ENCODE data around the gene MTMR10. TPM values are rescaled to one million over a fixed set of nuclear protein-coding genes. Genes with fewer than 3 reads are reported as not detected.

The MTMR10 gene
- total and polyA plus RNA-seq, 2 donors (not counting 3 experiments of a cell fraction or from before 2014, with no cell fraction given): 48.3 to 88.5 TPM

DNA sequence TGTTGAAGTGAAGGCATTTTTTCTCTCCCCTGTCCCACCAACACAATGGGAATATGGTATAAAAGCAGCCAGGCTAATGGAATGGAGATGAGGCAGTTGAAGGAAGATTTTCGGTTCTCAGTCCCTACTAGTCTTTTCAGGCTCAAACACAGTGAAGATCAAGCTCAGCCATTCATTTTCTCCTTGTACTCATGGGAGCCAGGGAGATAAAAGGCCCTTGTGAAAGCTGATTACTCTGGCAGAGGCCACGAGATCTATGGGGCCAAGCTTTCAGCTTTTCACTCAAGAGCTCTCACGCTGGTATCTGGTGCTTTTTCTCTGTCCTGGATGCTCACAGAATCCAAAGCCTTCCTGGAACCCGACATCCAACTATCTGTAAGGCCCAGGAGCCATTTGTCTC lies 102.2 kb downstream of the MTMR10 start:
- Histone ChIP-seq H3K9me3 (replicated peaks; ENCODE audit: control insufficient read depth, insufficient read depth, low read length) (no peaks in the 10 kb centered on the region), H3K4me3 (replicated peaks in 1 of 3; ENCODE audit: insufficient read depth in 1 of 3, low read depth in 1 of 3, low read length in 3 of 3) (no peak overlapping the region), H3K27me3 (ENCODE audit: control insufficient read depth in 2 of 2, insufficient read depth in 2 of 2, low read length in 2 of 2) (peaks cover 0 to 3% of the 10 kb centered on the region in 2 experiments), H2AFZ (ENCODE audit: low read depth, low read length) (no peak overlapping the region), H3K9me1 (replicated peaks; ENCODE audit: control insufficient read depth, extremely low read depth, insufficient read depth, low read length) (no peaks in the 10 kb centered on the region), H3K27ac (ENCODE audit: insufficient read depth, low read depth, low read length) (no peak overlapping the region), H3K9ac (replicated peaks; ENCODE audit: extremely low read depth, insufficient read depth, low read length) (no peak overlapping the region), H3K36me3 (ENCODE audit: control insufficient read depth in 2 of 2, extremely low read depth in 1 of 2, insufficient read depth in 2 of 2, low read length in 2 of 2) (no peaks in the 10 kb centered on the region), H3K4me2 (ENCODE audit: insufficient read depth, low read length) (no peak overlapping the region), H3K79me2 (ENCODE audit: control insufficient read depth, insufficient read depth, low read length) (no peaks in the 10 kb centered on the region), H3K4me1 (ENCODE audit: control insufficient read depth, extremely low read depth, insufficient read depth, low read length) (no peaks in the 10 kb centered on the region), H4K20me1 (replicated peaks; ENCODE audit: control insufficient read depth, extremely low read depth, insufficient read depth, low read length) (no peaks in the 10 kb centered on the region)
- TF ChIP-seq FOS (IDR thresholded peaks at IDR 0.05; ENCODE audit: borderline replicate concordance, insufficient read depth, low read length) (no peak), JUN (IDR thresholded peaks at IDR 0.05; ENCODE audit: borderline replicate concordance, insufficient read depth, insufficient read length, low read depth) (no peak), MYC (IDR thresholded peaks at IDR 0.05; ENCODE audit: low read depth, low read length) (no peak), EZH2 (IDR thresholded peaks at IDR 0.05; ENCODE audit: borderline replicate concordance, low read depth, low read length, severe bottlenecking) (no peak), POLR2A (IDR thresholded peaks at IDR 0.05; ENCODE audit: low read depth, low read length) (no peak), GATA2 (IDR thresholded peaks at IDR 0.05; ENCODE audit: insufficient read depth, insufficient read length, low read depth, low read length) (no peak)
- TF ChIP-seq, protein P1, sequence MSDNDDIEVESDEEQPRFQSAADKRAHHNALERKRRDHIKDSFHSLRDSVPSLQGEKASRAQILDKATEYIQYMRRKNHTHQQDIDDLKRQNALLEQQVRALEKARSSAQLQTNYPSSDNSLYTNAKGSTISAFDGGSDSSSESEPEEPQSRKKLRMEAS (IDR thresholded peaks at IDR 0.05; ENCODE audit: insufficient read depth, insufficient read length): no peak
- DNase-seq (ENCODE audit: low read depth, low spot score) (no peak), FAIRE-seq (no peak)
- intact Hi-C loops (cut with micrococcal nuclease): no loop called here
- ChIA-PET CTCF (no interaction called here), POLR2A (no interaction called here)
- no TSS peak for BruUV-seq (replicated peaks)
- dilution Hi-C loops (cut with MboI; ENCODE audit: extremely low pct_ligation_motif_present, low sequenced_read_pairs): no loop called here

Small RNA genes within 50 kb of the gene (small RNA-seq; reads per million reads assigned to genes)
- gene RNU6-466P (ENCODE audit: insufficient read depth, insufficient read length, low read depth, low replicate concordance): not detected

Other genes starting within 250 kb of the MTMR10 start
- gene FAN1, start 87.7 kb downstream of the MTMR10 start, total RNA-seq: 11.7 and 12.0 TPM in 2 replicates
- gene FAN1, start 87.7 kb downstream of the MTMR10 start, polyA plus RNA-seq: 3.5 and 4.3 TPM in 2 replicates
- 0.53 TPM in 1 of 2 replicates, not detected in the other for gene TRPM1, start 110.1 kb upstream of the MTMR10 start, total RNA-seq
- gene TRPM1, start 110.1 kb upstream of the MTMR10 start, polyA plus RNA-seq: 0.19 and 0.54 TPM in 2 replicates